Nephron (organoid): ENCODE data around the gene ADCY1.

Source experiments
- H3K27ac Mint-ChIP-seq, 3 experiments: 2 replicates each; pipeline ENCODE4 v1.8.0; 2020; ENCODE audit warnings: mixed read lengths in 3 of 3, mild to moderate bottlenecking in 2 of 3, moderate library complexity in 1 of 3
- H3K27me3 Mint-ChIP-seq: 2 replicates; pipeline ENCODE4 v1.8.0; 2021; ENCODE audit warnings: low read depth, mild to moderate bottlenecking, moderate library complexity, mixed read lengths
- H3K36me3 Mint-ChIP-seq: 2 replicates; pipeline ENCODE4 v1.8.0; 2020; ENCODE audit warnings: low read depth, mixed read lengths
- H3K4me1 Mint-ChIP-seq: 2 replicates; pipeline ENCODE4 v1.8.0; 2020; ENCODE audit warnings: mixed read lengths
- H3K4me3 Mint-ChIP-seq, 3 experiments: 2 replicates each; pipeline ENCODE4 v1.8.0; 2020; ENCODE audit warnings: mild to moderate bottlenecking in 3 of 3, mixed read lengths in 3 of 3, moderate library complexity in 2 of 3
- H3K9me3 Mint-ChIP-seq: 2 replicates; pipeline ENCODE4 v1.8.0; 2020; ENCODE audit warnings: mixed read lengths
- TF ChIP-seq, protein P1 (sequence below), 3 experiments: fragments of 200-600 bp; sonication (generic); IDR thresholded peaks; one replicate each; pipeline ENCODE4 v1.5.0; 2021; ENCODE audit warnings: antibody characterized with exemption in 3 of 3; ENCODE audit not compliant: unreplicated experiment in 3 of 3

Gene ADCY1

DNA sequence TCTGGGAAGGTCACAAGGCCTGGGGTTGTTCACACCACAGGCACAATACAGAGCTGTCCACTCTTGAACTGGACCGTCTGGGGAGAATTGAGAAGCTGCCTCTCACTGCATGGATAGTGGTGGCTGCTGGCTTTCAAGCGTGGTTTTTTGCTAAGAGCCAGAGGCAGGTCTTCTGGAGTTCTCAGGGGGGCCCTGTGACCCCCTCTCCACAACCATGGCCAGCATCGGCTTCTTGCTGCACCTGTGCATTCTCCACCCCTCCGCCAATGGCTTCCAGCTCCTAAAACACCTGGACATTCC is 140.3 kb downstream of the ADCY1 start:
- Mint-ChIP-seq H3K4me1 (no peaks in the 10 kb centered on the region), H3K36me3 (no peaks in the 10 kb centered on the region), H3K9me3 (no peaks in the 10 kb centered on the region), H3K27ac (no peak overlapping the region), H3K27me3 (no peaks in the 10 kb centered on the region), H3K4me3 (no peak overlapping the region)
- TF ChIP-seq, protein P1, sequence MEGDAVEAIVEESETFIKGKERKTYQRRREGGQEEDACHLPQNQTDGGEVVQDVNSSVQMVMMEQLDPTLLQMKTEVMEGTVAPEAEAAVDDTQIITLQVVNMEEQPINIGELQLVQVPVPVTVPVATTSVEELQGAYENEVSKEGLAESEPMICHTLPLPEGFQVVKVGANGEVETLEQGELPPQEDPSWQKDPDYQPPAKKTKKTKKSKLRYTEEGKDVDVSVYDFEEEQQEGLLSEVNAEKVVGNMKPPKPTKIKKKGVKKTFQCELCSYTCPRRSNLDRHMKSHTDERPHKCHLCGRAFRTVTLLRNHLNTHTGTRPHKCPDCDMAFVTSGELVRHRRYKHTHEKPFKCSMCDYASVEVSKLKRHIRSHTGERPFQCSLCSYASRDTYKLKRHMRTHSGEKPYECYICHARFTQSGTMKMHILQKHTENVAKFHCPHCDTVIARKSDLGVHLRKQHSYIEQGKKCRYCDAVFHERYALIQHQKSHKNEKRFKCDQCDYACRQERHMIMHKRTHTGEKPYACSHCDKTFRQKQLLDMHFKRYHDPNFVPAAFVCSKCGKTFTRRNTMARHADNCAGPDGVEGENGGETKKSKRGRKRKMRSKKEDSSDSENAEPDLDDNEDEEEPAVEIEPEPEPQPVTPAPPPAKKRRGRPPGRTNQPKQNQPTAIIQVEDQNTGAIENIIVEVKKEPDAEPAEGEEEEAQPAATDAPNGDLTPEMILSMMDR (IDR thresholded peaks at IDR 0.05; ENCODE audit: unreplicated experiment in 3 of 3): no peak

DNA sequence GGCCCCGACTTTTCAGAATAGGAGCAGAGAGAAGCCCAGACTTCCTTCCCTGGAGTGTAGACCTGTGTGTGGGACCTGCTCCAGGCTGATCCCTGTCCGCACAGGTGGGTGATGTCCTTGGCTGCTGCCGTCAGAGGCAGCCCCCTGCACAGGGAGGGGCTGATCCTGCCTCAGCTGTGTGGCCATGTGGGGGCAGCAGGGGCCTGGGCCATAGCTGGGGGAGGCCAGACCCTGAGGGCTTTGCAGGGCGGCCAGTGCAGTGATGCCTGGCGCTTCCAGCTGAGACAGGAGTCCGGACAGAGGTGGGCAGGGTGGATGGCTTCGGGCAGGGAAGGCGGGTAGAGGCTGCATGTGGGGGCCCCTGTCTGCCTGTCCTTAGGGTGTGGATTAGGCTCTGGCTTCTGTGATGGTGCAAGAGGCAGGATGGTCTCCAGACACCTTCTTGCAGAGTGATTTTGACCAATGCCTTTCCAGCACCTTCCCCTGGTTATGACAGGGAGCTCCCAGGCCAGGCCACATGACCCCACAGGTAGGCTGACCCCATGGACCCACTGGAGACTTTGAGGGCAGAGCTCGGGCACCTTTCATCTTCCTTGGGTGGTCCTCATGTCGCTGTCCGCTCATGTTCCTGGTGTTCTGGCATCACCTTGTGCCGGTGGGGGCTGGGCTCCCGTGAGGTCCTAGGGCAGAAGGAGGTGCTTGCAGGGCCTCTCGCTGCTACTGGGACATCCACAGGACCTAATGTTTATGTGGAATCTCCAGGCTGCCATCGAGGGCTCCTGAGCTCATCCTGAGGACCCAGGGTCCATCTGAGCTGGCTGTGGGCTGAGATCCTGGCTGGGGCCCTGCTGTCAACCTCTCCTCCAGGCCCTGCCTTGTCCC is 141.5 kb downstream of the ADCY1 start:
- Mint-ChIP-seq H3K4me3 (no peak overlapping the region), H3K4me1 (no peaks in the 10 kb centered on the region), H3K27me3 (no peaks in the 10 kb centered on the region), H3K27ac (no peak overlapping the region), H3K36me3 (no peaks in the 10 kb centered on the region), H3K9me3 (no peaks in the 10 kb centered on the region)
- TF ChIP-seq, protein P1 (IDR thresholded peaks at IDR 0.05; ENCODE audit: unreplicated experiment in 3 of 3): no peak

DNA sequence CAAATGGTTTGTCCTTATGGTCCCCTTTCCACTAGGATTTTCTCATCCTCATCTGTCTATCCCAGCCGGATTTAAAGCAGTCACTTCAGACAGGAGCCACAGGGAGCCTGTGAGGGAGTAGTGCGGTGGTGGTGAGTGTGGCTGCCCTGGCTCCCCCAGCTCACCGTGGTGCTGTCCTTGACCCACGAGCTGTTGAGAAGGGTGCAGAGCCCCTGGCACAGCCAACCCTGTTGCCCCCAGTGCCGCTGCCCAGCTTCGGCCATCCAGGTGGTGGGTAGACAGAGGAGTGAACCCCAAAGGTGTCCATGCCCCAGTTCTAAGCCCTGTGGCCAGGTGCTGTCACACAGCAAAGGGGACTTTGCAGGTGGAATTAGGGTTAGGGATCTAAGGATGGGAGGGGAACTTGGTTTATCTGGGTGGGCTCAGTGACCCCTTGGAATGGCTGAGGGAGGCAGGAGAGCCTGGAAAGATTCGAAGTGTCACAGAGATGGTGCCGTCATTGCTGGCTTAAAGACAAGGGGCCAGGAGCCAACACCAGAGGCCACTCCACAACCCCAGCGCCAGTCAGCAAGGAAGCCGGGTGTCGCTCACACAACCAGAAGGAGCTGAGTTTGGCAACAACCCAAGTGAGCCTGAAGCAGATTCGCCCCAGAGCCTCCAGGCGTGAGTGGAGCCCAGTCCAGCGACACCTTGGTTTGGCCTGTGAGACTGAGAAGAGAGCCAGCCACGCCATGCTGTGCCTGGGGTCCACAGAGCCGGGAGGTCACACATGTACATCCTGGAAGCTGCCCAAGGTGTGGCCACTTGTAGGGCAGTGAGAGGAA is 142.4 kb downstream of the ADCY1 start:
- Mint-ChIP-seq H3K4me1 (no peaks in the 10 kb centered on the region), H3K27ac (no peak overlapping the region), H3K4me3 (no peak overlapping the region), H3K9me3 (no peaks in the 10 kb centered on the region), H3K27me3 (no peaks in the 10 kb centered on the region), H3K36me3 (no peaks in the 10 kb centered on the region)
- TF ChIP-seq, protein P1 (IDR thresholded peaks at IDR 0.05; ENCODE audit: unreplicated experiment in 3 of 3): no peak

DNA sequence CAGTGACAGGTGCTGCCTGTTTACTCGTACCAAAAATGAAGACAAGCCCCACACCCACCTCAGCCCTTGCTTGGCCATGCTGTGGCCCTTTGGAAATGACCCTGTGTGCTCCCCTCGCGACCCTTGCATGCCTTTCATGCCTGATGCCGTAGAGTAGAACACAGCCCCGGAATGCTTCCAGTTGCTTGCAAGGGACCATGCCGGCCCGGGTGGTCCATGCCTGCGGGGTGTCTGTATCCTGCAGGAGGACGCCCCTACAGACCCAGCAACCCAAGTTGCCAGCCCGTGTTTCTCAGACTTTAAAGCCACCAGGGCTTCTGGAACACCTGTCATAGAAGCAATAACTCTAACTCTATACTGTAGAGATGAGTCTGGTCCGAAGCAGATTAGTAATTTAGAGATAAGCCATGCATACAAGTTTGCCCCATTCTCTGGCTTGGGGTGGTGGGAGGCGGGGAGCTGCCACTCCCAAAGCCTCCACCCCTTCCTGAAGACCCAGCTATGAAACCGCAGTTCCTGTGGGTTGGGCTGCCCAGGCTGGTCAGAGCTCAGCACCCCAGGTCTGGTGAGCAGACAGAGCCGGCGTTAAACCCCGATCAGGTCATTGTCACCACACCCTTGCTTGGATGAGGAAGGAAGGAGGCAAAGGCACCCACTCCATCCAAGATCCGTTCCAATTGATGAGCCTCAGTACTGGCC is 143.5 kb downstream of the ADCY1 start:
- Mint-ChIP-seq H3K27me3 (no peaks in the 10 kb centered on the region), H3K27ac (no peak overlapping the region), H3K36me3 (peaks cover 5% of the 10 kb centered on the region), H3K4me3 (no peak overlapping the region), H3K9me3 (no peaks in the 10 kb centered on the region), H3K4me1 (no peaks in the 10 kb centered on the region)
- TF ChIP-seq, protein P1 (IDR thresholded peaks at IDR 0.05; ENCODE audit: unreplicated experiment in 3 of 3): no peak

DNA sequence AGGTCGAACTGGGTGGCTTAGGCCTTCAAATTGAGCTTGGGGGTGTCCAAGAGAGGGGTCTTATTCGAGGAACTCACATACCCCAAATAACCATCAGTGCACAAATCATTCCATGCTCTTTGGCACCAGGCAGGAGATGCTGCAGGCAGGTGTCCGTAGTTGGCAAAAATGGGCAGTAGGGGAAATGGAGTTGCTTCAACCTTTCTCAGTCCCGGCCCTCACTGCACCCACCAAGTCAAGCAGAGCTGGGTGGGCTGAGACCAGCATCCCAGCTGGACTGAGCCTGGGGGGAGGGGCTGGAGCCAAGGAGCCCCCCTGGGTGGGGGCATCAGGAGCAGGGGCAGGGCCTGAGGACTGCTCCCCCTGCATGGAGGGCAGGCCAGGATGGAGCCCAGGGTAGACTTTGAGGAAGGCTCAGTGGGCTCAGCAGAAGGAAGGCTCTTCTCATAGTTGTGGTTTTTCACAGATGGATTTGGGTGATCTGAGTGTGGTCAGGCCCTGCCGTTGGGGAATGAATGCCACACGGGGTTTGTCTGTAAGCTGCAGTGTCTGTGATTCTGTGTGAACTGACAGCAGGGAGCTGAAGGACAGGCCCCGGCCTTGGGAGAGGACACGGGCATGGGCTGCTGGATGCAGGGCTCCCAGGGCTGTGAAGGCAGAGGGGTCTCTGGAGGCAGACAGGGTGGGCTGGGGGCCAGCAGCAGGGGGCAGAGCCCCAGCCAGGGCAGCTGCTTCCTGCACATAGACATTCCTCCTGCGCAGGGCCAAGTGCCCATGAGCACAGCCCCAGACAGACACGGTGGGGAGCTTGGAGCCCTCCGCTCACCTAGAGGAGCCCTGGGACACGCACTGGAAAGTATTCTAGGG is 144.5 kb downstream of the ADCY1 start:
- Mint-ChIP-seq H3K9me3 (no peaks in the 10 kb centered on the region), H3K4me1 (no peaks in the 10 kb centered on the region), H3K27ac (no peak overlapping the region), H3K27me3 (no peaks in the 10 kb centered on the region), H3K4me3 (no peak overlapping the region), H3K36me3 (peaks cover 6% of the 10 kb centered on the region)
- TF ChIP-seq, protein P1 (IDR thresholded peaks at IDR 0.05; ENCODE audit: unreplicated experiment in 3 of 3): no peak
